Fibroblast of the conjunctiva (primary cell): ENCODE results near the gene USP21.

Source experiments
- DNase-seq: peaks from one replicate; pipeline ENCODE4 v3.0.0-alpha.2; 2010; ENCODE audit warnings: low read depth

USP21 gene

GRCh38 chr1:161137881-161138280, 21.4 kb upstream of the USP21 start:
- DNase-seq = no peak

- DNase-seq = no peak
Measured at GRCh38 chr1:161138431-161138830, 20.9 kb upstream of the USP21 start.

GRCh38 chr1:161139766-161140165, 19.5 kb upstream of the USP21 start:
- no peak for DNase-seq

GRCh38 chr1:161140755-161141400, 18.4 kb upstream of the USP21 start:
- DNase-seq = no peak

GRCh38 chr1:161145832-161146231, 13.5 kb upstream of the USP21 start:
- DNase-seq = no peak

- no peak for DNase-seq
Measured at GRCh38 chr1:161153176-161153575, 6.1 kb upstream of the USP21 start.

DNA sequence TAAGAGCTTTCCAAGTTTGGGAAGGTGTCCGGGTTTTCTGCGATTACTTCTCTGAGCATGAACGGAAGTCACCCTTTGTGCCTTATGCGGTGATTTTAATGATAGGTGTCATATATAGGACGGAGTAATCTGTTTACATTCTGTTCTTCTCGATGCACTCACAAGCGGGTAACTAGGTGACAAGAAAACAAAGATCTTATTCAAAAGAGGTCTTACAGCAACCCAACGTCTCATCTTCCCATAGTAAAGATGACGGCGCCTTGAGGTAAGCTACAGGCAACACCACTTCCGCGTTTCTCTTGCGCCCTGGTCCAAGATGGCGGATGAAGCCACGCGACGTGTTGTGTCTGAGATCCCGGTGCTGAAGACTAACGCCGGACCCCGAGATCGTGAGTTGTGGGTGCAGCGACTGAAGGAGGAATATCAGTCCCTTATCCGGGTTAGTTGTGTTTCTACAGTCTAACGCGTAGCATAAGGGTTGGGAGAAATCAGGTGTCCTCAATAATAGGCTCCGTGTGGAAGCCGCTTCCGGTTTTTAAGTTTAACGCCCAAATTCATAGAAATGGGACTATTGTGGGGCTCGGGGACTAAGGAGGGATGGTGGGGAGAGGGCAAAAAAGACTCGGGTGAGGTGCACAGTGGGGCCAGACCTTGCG, 5.5 kb upstream of the USP21 start, which contains the start of gene UFC1:
Gene UFC1 (plus strand): TSS at position 297 of the 656 bp plus-strand sequence. CDS start 20 bp downstream, at position 317.
- DNase-seq = peak; percentile 89

DNA sequence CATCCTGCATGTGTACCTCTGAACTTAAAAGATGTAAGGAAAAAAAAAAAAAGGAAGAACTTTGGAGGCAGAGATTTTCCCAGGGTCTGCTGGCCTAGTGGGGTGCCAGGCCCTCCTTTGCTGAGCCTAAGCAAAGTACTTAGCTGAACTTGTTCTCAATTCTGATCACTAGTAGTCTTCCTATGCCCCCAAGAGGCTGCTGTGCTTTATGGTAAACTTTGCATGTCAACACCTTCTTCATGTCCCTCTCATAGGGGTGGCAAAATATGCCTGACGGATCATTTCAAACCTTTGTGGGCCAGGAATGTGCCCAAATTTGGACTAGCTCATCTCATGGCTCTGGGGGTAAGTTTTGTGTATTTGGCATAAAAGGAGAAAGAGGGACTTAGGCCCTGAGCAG, 1.4 kb upstream of the USP21 start:
- no peak for DNase-seq

GRCh38 chr1:161158316-161159010, 837 bp upstream of the USP21 start:
- no peak for DNase-seq

DNA sequence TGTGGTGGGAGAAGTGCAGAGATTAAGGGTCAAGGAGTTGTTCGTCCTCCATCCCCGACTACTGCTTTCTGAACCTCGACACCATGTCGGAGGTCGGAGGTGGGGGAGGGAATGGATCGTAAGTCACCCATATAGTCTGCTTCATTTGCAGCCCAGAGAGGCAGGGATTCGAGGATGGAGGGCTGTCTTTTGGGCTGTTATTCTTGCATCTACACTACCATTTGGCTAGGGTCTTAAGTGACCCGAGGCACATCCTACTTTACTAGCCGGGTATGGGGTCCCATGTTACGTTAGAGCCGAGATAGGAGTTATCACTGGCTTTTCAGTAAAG, 578 bp downstream of the USP21 start:
- DNase-seq = no peak

- DNase-seq = no peak
Measured at GRCh38 chr1:161160671-161161145, 1.4 kb downstream of the USP21 start.

GRCh38 chr1:161161652-161162051, 2.4 kb downstream of the USP21 start:
- no peak for DNase-seq

- DNase-seq = no peak
Measured at GRCh38 chr1:161162052-161162451, 2.8 kb downstream of the USP21 start.

DNA sequence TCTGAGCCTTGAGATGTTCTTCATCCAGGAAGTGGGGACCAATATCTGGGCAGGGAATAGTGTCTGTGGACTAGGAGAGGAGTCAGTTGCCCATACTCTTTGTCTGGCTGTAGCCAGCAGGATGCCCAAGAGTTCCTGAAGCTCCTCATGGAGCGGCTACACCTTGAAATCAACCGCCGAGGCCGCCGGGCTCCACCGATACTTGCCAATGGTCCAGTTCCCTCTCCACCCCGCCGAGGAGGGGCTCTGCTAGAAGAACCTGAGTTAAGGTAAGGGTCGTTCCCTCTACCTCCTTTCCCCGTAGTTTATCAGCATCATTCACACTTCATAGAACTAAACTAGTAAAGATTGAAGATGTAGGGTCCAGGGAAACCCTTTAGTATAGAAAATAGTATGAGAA, 3.5 kb downstream of the USP21 start:
- DNase-seq = no peak

GRCh38 chr1:161163793-161164192, 4.5 kb downstream of the USP21 start:
- no peak for DNase-seq

DNA sequence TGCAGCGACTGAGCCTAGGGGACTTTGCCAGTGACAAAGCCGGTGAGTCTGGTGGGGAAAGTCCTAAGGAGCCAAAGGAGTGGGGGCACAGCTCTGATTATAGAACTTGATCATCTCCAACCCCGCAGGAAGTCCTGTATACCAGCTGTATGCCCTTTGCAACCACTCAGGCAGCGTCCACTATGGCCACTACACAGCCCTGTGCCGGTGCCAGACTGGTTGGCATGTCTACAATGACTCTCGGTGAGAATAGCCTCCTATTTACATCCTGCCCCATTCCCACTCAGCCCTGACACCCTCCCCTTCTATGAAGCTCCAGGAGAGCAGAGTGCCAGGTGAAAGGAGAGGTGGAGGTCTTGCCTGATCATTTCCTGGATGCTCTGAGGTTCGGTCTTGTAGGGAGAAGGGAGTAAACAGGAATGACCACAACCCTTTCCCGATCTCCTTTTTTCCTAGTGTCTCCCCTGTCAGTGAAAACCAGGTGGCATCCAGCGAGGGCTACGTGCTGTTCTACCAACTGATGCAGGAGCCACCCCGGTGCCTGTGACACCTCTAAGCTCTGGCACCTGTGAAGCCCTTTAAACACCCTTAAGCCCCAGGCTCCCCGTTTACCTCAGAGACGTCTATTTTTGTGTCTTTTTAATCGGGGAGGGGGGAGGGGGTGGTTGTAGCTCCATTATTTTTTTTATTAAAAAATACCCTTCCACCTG, 5.8 kb downstream of the USP21 start:
- DNase-seq = no peak

DNA sequence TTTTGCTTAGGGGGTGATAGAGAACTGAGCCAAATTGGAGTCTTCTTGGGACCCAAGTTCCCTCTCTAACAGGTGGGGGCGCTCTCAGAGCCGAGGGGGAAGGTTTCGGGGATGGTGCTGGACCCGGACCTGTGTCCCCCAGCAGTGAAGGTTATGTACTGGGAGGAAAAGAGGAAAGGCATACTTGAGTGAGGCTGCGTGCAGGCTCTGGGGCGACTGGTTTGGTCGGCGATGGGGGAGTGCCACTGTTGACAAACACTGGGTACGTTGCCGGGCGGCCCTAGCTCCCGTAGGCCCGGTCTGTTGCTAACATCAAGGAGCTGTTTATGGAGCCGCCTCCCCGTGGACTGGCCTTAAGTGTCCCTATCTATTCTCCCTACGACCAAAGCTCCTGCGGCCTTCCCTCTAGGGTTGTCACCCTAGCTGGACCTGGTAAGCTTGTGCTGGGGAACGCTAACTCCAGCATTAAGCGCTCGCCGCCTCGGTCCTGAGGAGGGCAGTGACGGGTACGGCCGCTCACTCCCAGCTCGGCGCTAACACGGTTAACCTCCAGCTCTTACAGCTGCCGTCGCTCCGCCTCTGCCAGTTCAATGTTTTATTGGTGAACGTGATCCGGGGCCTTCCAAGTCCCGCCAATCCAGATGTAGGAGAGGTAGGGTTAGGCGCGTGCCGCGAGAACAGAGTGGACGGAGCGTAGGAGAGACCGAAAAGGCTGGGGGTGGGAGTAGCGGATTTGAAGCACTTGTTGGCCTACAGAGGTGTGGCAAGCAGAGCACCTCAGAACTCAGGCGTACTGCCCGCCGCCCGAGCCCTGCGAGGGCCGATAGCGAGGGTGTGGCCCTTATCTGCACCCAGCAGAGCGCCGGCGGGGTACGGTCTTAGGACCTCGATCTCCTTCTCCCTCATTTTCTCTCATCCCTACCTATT, 6.7 kb downstream of the USP21 start, which contains the start of gene PPOX:
Gene PPOX (plus strand): TSS at position 685 of the 927 bp plus-strand sequence. CDS start 422 bp downstream, outside the sequence.
- peak; percentile 97 for DNase-seq

DNA sequence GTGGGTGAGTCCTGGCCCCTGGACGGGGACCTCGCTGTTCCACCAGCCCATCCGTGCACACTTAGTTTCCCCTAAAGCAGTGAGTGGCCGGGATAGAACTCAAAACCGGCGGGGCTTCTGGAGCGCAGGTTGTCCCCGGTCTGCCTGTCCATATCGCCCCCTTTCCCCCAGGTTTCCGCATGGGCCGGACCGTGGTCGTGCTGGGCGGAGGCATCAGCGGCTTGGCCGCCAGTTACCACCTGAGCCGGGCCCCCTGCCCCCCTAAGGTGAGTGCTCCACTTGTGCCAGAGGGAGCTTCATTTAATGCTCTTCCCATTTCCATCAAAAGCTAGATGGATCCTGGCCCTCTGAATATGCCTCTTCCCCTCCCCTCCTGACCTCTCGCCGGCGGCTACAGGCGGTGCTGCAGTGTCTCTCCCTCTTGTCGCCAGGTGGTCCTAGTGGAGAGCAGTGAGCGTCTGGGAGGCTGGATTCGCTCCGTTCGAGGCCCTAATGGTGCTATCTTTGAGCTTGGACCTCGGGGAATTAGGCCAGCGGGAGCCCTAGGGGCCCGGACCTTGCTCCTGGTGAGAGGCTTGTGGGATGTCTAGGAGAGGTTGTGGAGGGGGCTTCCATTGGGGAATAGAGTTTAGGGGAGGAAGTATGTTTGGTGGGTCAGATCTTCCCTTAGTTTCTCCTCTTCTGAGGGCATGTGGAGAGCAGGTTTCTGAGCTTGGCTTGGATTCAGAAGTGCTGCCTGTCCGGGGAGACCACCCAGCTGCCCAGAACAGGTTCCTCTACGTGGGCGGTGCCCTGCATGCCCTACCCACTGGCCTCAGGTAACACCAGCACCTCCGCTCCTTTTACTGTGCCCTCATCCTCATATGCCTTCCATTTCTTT, 7.6 kb downstream of the USP21 start:
- no peak for DNase-seq

DNA sequence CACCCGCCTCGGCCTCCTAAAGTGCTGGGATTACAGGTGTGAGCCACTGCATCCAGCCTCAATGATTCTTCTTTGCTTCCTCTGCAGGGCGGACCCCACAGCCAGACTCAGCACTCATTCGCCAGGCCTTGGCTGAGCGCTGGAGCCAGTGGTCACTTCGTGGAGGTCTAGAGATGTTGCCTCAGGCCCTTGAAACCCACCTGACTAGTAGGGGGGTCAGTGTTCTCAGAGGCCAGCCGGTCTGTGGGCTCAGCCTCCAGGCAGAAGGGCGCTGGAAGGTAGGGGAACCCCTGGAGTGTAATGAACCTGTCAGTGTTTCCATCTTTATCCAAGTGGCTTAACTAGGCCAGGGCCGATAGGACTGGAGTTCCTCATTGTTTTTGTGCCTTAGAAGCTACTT, 9.6 kb downstream of the USP21 start:
- DNase-seq = no peak

DNA sequence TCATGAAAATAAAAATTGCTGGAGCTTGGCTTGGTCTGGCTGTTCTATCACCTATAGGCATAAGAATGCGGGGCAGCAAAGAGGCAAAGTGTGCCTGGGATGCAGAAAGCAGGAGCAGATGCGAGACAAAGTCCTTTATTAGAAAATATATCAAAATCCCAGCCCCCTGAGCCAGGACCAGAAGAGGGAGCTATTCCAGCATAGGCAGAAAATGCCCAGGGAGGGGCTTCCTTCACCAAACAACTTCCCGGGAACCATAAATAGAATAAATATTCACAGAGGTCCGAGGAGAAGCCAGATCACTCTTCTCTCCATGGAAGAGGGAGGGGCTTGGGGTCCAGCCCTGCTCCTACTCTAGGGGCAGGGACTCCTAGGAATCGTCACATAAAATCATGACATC, 11.9 kb downstream of the USP21 start:
- DNase-seq = no peak
